GM21737 (cell line): Measurements from ENCODE around the gene CIRBP.

Source experiments
- ATAC-seq: cut with Tn5 transposase; IDR thresholded peaks from one replicate; pipeline ENCODE4 v1.9.1; 2021; ENCODE audit warnings: mild to moderate bottlenecking, moderate library complexity; ENCODE audit not compliant: unreplicated experiment

The CIRBP gene

GRCh38 chr19:1254530-1255185 lies 14.5 kb upstream of the CIRBP start:
- no peak for ATAC-seq

GRCh38 chr19:1255186-1256161 lies 13.7 kb upstream of the CIRBP start:
- ATAC-seq, result no peak

- ATAC-seq, result no peak
These were observed 12.3 kb upstream of the CIRBP start for GRCh38 chr19:1256646-1257474.

- no peak for ATAC-seq
These were observed 11.5 kb upstream of the CIRBP start for GRCh38 chr19:1257475-1258162.

GRCh38 chr19:1258163-1258492 lies 11.0 kb upstream of the CIRBP start:
- no peak for ATAC-seq

GRCh38 chr19:1258707-1259205 lies 10.4 kb upstream of the CIRBP start:
- ATAC-seq, result no peak

GRCh38 chr19:1259206-1259875 lies 9.8 kb upstream of the CIRBP start:
- peak; percentile 24 for ATAC-seq

GRCh38 chr19:1259876-1260748 lies 9.0 kb upstream of the CIRBP start:
- ATAC-seq, result peak; percentile 5

- peak; percentile 41 for ATAC-seq
These were observed 8.2 kb upstream of the CIRBP start for GRCh38 chr19:1260749-1261537.

GRCh38 chr19:1261538-1261797 lies 7.7 kb upstream of the CIRBP start:
- ATAC-seq, result no peak

GRCh38 chr19:1261798-1262622 lies 7.1 kb upstream of the CIRBP start:
- ATAC-seq, result no peak

GRCh38 chr19:1262623-1263123 lies 6.5 kb upstream of the CIRBP start:
- no peak for ATAC-seq

- no peak for ATAC-seq
These were observed 5.9 kb upstream of the CIRBP start for GRCh38 chr19:1263188-1263587.

- no peak for ATAC-seq
These were observed 4.1 kb upstream of the CIRBP start for GRCh38 chr19:1264801-1265614.

GRCh38 chr19:1265615-1266128 lies 3.5 kb upstream of the CIRBP start:
- no peak for ATAC-seq

- peak; percentile 29 for ATAC-seq
These were observed 2.8 kb upstream of the CIRBP start for GRCh38 chr19:1266129-1266915.
